ENCODE measurements around the gene JAG2. TPM values are rescaled to one million over a fixed set of nuclear protein-coding genes. Genes with fewer than 3 reads are reported as not detected.
A peak's percentile ranks its signal among the peaks of the same experiment; 100 is the strongest.

Gene JAG2
- total and polyA plus RNA-seq, 4 donors: 17.3 to 39.7 (median 23.6) TPM

- H3K4me1 ChIP-seq (ENCODE audit: control insufficient read depth, insufficient read depth, low read length): peaks cover 8% of the 10 kb centered on the region
Measured at GRCh38 chr14:105210266-105211025, 41.9 kb upstream of the JAG2 start.

GRCh38 chr14:105209646-105210045 is 41.1 kb upstream of the JAG2 start:
- Histone ChIP-seq H3K9me3 (ENCODE audit: control insufficient read depth, insufficient read depth, low read length) (no peaks in the 10 kb centered on the region), H3K27ac (ENCODE audit: low read depth, low read length) (no peak overlapping the region), H3K27me3 (ENCODE audit: control insufficient read depth, insufficient read depth, low read length) (no peaks in the 10 kb centered on the region), H3K4me1 (ENCODE audit: control insufficient read depth, insufficient read depth, low read length) (peaks cover 16% of the 10 kb centered on the region), H3K4me3 (ENCODE audit: low read depth, low read length) (no peak overlapping the region), H3K36me3 (ENCODE audit: control insufficient read depth, insufficient read depth, low read length) (peaks cover 84% of the 10 kb centered on the region)
- WGBS (ENCODE audit: insufficient coverage): 94% methylated on average over 12 of the region's 16 CpGs
- DNase-seq (ENCODE audit: low read depth in 4 of 6, low spot score in 6 of 6): no peak

More at GRCh38 chr14:105210266-105211025, 41.9 kb upstream of the JAG2 start:
- H3K9me3 ChIP-seq (ENCODE audit: control insufficient read depth, insufficient read depth, low read length): no peaks in the 10 kb centered on the region
- H3K4me3 ChIP-seq (ENCODE audit: low read depth, low read length): no peak overlapping the region
- no peak overlapping the region for H3K27ac ChIP-seq (ENCODE audit: low read depth, low read length)
- no peak for DNase-seq (ENCODE audit: low read depth in 4 of 6, low spot score in 6 of 6)
- H3K27me3 ChIP-seq (ENCODE audit: control insufficient read depth, insufficient read depth, low read length): no peaks in the 10 kb centered on the region
- 94% methylated on average over 27 of the region's 30 CpGs for WGBS (ENCODE audit: insufficient coverage)
- H3K36me3 ChIP-seq (ENCODE audit: control insufficient read depth, insufficient read depth, low read length): peaks cover 84% of the 10 kb centered on the region

- DNase-seq (ENCODE audit: low read depth in 4 of 6, low spot score in 6 of 6): no peak
- Histone ChIP-seq H3K27me3 (ENCODE audit: control insufficient read depth, insufficient read depth, low read length) (no peaks in the 10 kb centered on the region), H3K27ac (ENCODE audit: low read depth, low read length) (no peak overlapping the region), H3K9me3 (ENCODE audit: control insufficient read depth, insufficient read depth, low read length) (no peaks in the 10 kb centered on the region), H3K4me1 (ENCODE audit: control insufficient read depth, insufficient read depth, low read length) (peaks cover 22% of the 10 kb centered on the region), H3K4me3 (ENCODE audit: low read depth, low read length) (no peak overlapping the region), H3K36me3 (ENCODE audit: control insufficient read depth, insufficient read depth, low read length) (peaks cover 82% of the 10 kb centered on the region)
- 95% methylated on average over 6 of the region's 8 CpGs for WGBS (ENCODE audit: insufficient coverage)
Measured at GRCh38 chr14:105209091-105209490, 40.5 kb upstream of the JAG2 start.

- Histone ChIP-seq H3K36me3 (ENCODE audit: control insufficient read depth, insufficient read depth, low read length) (peaks cover 78% of the 10 kb centered on the region), H3K4me1 (ENCODE audit: control insufficient read depth, insufficient read depth, low read length) (peaks cover 25% of the 10 kb centered on the region), H3K9me3 (ENCODE audit: control insufficient read depth, insufficient read depth, low read length) (no peaks in the 10 kb centered on the region), H3K4me3 (ENCODE audit: low read depth, low read length) (no peak overlapping the region), H3K27me3 (ENCODE audit: control insufficient read depth, insufficient read depth, low read length) (no peaks in the 10 kb centered on the region), H3K27ac (ENCODE audit: low read depth, low read length) (no peak overlapping the region)
- DNase-seq (ENCODE audit: low read depth in 4 of 6, low spot score in 6 of 6): no peak
- 87% methylated on average over 11 of the region's 12 CpGs for WGBS (ENCODE audit: insufficient coverage)
Measured at GRCh38 chr14:105208738-105209075, 40.1 kb upstream of the JAG2 start.

GRCh38 chr14:105207996-105208737 is 39.6 kb upstream of the JAG2 start:
- H3K27ac ChIP-seq (ENCODE audit: low read depth, low read length): no peak overlapping the region
- WGBS (ENCODE audit: insufficient coverage): 82% methylated on average over 21 of the region's 25 CpGs
- peaks cover 73% of the 10 kb centered on the region for H3K36me3 ChIP-seq (ENCODE audit: control insufficient read depth, insufficient read depth, low read length)
- no peak overlapping the region for H3K4me3 ChIP-seq (ENCODE audit: low read depth, low read length)
- H3K4me1 ChIP-seq (ENCODE audit: control insufficient read depth, insufficient read depth, low read length): peaks cover 30% of the 10 kb centered on the region
- no peaks in the 10 kb centered on the region for H3K9me3 ChIP-seq (ENCODE audit: control insufficient read depth, insufficient read depth, low read length)
- H3K27me3 ChIP-seq (ENCODE audit: control insufficient read depth, insufficient read depth, low read length): no peaks in the 10 kb centered on the region
- no peak for DNase-seq (ENCODE audit: low read depth in 4 of 6, low spot score in 6 of 6)

GRCh38 chr14:105207460-105207901 is 38.9 kb upstream of the JAG2 start:
- Histone ChIP-seq H3K27me3 (ENCODE audit: control insufficient read depth, insufficient read depth, low read length) (no peaks in the 10 kb centered on the region), H3K36me3 (ENCODE audit: control insufficient read depth, insufficient read depth, low read length) (peaks cover 66% of the 10 kb centered on the region), H3K4me3 (ENCODE audit: low read depth, low read length) (no peak overlapping the region), H3K27ac (ENCODE audit: low read depth, low read length) (no peak overlapping the region), H3K4me1 (ENCODE audit: control insufficient read depth, insufficient read depth, low read length) (peaks cover 37% of the 10 kb centered on the region), H3K9me3 (ENCODE audit: control insufficient read depth, insufficient read depth, low read length) (no peaks in the 10 kb centered on the region)
- 72% methylated on average over 13 of the region's 13 CpGs for WGBS (ENCODE audit: insufficient coverage)
- DNase-seq (ENCODE audit: low read depth in 4 of 6, low spot score in 6 of 6): no peak

- 64% methylated on average over 5 of the region's 5 CpGs for WGBS (ENCODE audit: insufficient coverage)
- Histone ChIP-seq H3K4me1 (ENCODE audit: control insufficient read depth, insufficient read depth, low read length) (peaks cover 43% of the 10 kb centered on the region), H3K27ac (ENCODE audit: low read depth, low read length) (no peak overlapping the region), H3K27me3 (ENCODE audit: control insufficient read depth, insufficient read depth, low read length) (no peaks in the 10 kb centered on the region), H3K36me3 (ENCODE audit: control insufficient read depth, insufficient read depth, low read length) (peaks cover 60% of the 10 kb centered on the region), H3K4me3 (ENCODE audit: low read depth, low read length) (no peak overlapping the region), H3K9me3 (ENCODE audit: control insufficient read depth, insufficient read depth, low read length) (no peaks in the 10 kb centered on the region)
- no peak for DNase-seq (ENCODE audit: low read depth in 4 of 6, low spot score in 6 of 6)
Measured at GRCh38 chr14:105206873-105207272, 38.3 kb upstream of the JAG2 start.

GRCh38 chr14:105205673-105206208 is 37.2 kb upstream of the JAG2 start:
- Histone ChIP-seq H3K36me3 (ENCODE audit: control insufficient read depth, insufficient read depth, low read length) (peaks cover 49% of the 10 kb centered on the region), H3K4me3 (ENCODE audit: low read depth, low read length) (no peak overlapping the region), H3K4me1 (ENCODE audit: control insufficient read depth, insufficient read depth, low read length) (peaks cover 55% of the 10 kb centered on the region), H3K9me3 (ENCODE audit: control insufficient read depth, insufficient read depth, low read length) (no peaks in the 10 kb centered on the region), H3K27me3 (ENCODE audit: control insufficient read depth, insufficient read depth, low read length) (peaks cover 3% of the 10 kb centered on the region), H3K27ac (ENCODE audit: low read depth, low read length) (no peak overlapping the region)
- WGBS (ENCODE audit: insufficient coverage): 47% methylated on average over 12 of the region's 12 CpGs
- peak in 1 of 6 donors; percentile 60 for DNase-seq (ENCODE audit: low read depth in 4 of 6, low spot score in 6 of 6)

- no peaks in the 10 kb centered on the region for H3K9me3 ChIP-seq (ENCODE audit: control insufficient read depth, insufficient read depth, low read length)
- 55% methylated on average over 15 of the region's 21 CpGs for WGBS (ENCODE audit: insufficient coverage)
- DNase-seq (ENCODE audit: low read depth in 4 of 6, low spot score in 6 of 6): no peak
- peaks cover 42% of the 10 kb centered on the region for H3K36me3 ChIP-seq (ENCODE audit: control insufficient read depth, insufficient read depth, low read length)
- H3K27me3 ChIP-seq (ENCODE audit: control insufficient read depth, insufficient read depth, low read length): peaks cover 6% of the 10 kb centered on the region
- H3K4me3 ChIP-seq (ENCODE audit: low read depth, low read length): no peak overlapping the region
- H3K4me1 ChIP-seq (ENCODE audit: control insufficient read depth, insufficient read depth, low read length): peaks cover 59% of the 10 kb centered on the region
- no peak overlapping the region for H3K27ac ChIP-seq (ENCODE audit: low read depth, low read length)
Measured at GRCh38 chr14:105204931-105205672, 36.5 kb upstream of the JAG2 start.

All from spinal cord (tissue), 10 donors.